Measurements from ENCODE around the gene BTBD2.

BTBD2 gene

DNA sequence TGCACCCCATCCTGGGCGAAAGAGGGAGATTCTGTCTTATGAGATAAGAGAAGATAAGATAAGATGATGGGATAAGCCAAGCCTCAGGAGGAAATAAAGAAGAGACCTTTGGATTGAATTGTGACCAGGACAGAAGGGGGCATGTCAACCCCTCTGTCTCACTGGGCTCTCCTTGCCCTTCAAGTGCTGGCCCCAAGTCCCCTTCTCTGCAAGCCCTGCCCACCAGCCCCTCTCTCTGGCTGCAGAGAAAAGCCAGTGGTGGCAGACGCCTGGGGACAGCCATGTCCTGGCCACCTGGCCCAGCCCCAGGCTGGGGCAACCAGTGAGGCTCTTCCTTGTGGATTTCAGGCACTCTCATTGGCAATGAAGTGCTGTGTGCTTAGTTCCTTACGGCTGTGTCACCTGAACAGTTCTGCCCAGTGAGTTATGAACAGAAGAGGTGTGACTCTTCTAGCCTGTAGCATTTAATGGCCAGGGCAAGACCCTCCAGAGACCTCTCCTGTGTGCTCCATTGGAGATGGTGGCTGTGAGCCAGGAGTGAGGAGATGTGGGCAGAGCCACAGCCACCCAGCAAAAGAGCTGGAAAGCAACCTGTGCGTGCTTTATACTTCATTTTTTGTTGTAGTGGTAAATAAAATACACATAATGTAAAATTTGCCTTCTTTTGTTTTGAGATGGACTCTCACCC, 6.1 kb upstream of the BTBD2 start:
- DNase-seq (ENCODE audit: extremely low read depth, low read depth), result no peak
- TF ChIP-seq, protein P1, sequence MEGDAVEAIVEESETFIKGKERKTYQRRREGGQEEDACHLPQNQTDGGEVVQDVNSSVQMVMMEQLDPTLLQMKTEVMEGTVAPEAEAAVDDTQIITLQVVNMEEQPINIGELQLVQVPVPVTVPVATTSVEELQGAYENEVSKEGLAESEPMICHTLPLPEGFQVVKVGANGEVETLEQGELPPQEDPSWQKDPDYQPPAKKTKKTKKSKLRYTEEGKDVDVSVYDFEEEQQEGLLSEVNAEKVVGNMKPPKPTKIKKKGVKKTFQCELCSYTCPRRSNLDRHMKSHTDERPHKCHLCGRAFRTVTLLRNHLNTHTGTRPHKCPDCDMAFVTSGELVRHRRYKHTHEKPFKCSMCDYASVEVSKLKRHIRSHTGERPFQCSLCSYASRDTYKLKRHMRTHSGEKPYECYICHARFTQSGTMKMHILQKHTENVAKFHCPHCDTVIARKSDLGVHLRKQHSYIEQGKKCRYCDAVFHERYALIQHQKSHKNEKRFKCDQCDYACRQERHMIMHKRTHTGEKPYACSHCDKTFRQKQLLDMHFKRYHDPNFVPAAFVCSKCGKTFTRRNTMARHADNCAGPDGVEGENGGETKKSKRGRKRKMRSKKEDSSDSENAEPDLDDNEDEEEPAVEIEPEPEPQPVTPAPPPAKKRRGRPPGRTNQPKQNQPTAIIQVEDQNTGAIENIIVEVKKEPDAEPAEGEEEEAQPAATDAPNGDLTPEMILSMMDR (IDR thresholded peaks at IDR 0.05; ENCODE audit: low read depth, low read length, missing control alignments), result no peak
- H3K4me3 ChIP-seq (replicated peaks; ENCODE audit: low read depth, low read length), result no peak overlapping the region

- no peak for DNase-seq (ENCODE audit: extremely low read depth, low read depth)
- no peak overlapping the region for H3K4me3 ChIP-seq (replicated peaks; ENCODE audit: low read depth, low read length)
- TF ChIP-seq, protein P1 (IDR thresholded peaks at IDR 0.05; ENCODE audit: low read depth, low read length, missing control alignments), result no peak
Observed at GRCh38 chr19:2018752-2019151, 3.2 kb upstream of the BTBD2 start.

DNA sequence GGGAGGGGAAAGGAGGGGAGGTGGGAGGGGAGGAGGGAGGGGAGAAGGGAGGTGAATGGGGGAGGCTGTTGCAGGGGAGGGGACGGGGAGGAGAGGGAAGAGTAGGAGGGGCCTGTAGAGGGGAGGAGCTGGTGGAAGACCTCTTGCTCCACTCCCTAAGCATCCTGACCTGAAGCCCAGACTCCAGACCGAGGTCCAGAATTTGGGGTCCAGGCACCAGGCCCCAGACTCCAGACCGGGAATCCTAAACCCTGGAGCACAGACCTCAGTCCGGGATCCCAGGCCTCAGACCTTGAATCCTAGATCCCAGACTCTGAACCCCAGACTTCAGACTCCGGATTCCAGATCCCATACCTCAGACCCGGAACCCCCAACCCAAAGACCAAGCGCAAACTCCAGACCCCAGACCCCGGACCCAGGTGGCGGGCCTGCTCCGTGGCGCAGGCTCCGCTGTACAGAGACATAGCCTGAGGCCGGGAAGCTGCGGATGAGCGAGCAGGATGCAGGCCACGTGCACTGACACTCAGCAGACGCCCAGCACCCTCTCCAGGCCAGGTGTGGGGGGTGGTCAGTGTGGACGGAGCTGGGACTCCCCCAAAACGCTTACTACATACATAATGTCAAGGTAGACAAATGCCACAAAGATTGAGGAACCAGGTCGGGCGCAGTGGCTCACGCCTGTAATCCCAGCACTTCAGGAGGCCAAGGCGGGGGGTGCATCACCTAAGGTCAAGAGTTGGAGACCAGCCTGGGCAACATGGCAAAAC, 710 bp upstream of the BTBD2 start:
- peak overlapping the region; percentile 16; the same call in 1 of the 2 replicates for H3K4me3 ChIP-seq (replicated peaks; ENCODE audit: low read depth, low read length)
- TF ChIP-seq, protein P1 (IDR thresholded peaks at IDR 0.05; ENCODE audit: low read depth, low read length, missing control alignments), result no peak
- DNase-seq (ENCODE audit: extremely low read depth, low read depth), result no peak

GRCh38 chr19:2014731-2015607, 545 bp downstream of the BTBD2 start:
- peak overlapping the region; percentile 60 for H3K4me3 ChIP-seq (replicated peaks; ENCODE audit: low read depth, low read length)
- DNase-seq (ENCODE audit: extremely low read depth, low read depth), result no peak
- TF ChIP-seq, protein P1 (IDR thresholded peaks at IDR 0.05; ENCODE audit: low read depth, low read length, missing control alignments), result no peak

DNA sequence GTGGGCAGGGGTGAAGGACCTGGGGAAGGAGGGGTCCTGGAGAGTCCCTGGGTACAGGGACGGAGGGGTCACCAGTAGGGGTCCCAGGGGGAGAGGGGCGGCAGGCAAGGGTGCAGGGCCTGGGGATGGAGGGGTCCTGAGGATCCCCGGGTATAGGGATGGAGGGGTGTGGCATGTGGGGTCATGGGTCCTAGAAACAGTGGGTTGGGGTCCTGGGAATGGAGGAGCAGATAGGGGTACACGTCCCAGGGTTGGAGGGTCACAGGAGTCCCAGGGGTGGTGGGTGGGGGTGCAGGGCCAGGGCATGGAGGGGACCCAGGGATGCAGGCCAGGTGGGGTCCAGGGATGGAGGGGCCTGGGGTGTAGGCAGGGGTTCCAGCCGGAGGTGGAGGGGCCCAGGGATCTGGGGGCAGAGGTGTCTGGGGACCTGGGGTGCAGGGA, 1.4 kb downstream of the BTBD2 start:
- TF ChIP-seq, protein P1 (IDR thresholded peaks at IDR 0.05; ENCODE audit: low read depth, low read length, missing control alignments), result no peak
- DNase-seq (ENCODE audit: extremely low read depth, low read depth), result no peak
- H3K4me3 ChIP-seq (replicated peaks; ENCODE audit: low read depth, low read length), result peak overlapping the region; percentile 60

GRCh38 chr19:2013683-2013961, 1.9 kb downstream of the BTBD2 start:
- no peak for DNase-seq (ENCODE audit: extremely low read depth, low read depth)
- TF ChIP-seq, protein P1 (IDR thresholded peaks at IDR 0.05; ENCODE audit: low read depth, low read length, missing control alignments), result no peak
- peak overlapping the region; percentile 60 for H3K4me3 ChIP-seq (replicated peaks; ENCODE audit: low read depth, low read length)

All from HFF-Myc (cell line).